Measurements from ENCODE around the gene ADARB2. TPM values are rescaled to one million over a fixed set of nuclear protein-coding genes. Genes with fewer than 3 reads are reported as not detected.

ADARB2 gene
- total and polyA plus RNA-seq, 4 donors: 0.55 to 0.70 (median 0.59) TPM; not detected in 1

GRCh38 chr10:1255600-1256431 is 481.5 kb downstream of the ADARB2 start:
- Histone ChIP-seq H3K36me3 (ENCODE audit: control insufficient read depth in 4 of 4, insufficient read depth in 3 of 4, low read depth in 1 of 4, low read length in 3 of 4) (no peaks in the 10 kb centered on the region), H3K9ac (ENCODE audit: low read depth in 1 of 2, low read length in 2 of 2) (no peak overlapping the region), H3K4me1 (ENCODE audit: control insufficient read depth in 4 of 4, insufficient read depth in 4 of 4, low read length in 3 of 4) (no peaks in the 10 kb centered on the region), H3K27ac (ENCODE audit: low read depth in 1 of 2, low read length in 2 of 2) (no peak overlapping the region), H3K27me3 (ENCODE audit: control insufficient read depth in 4 of 4, insufficient read depth in 4 of 4, low read length in 3 of 4) (peaks cover 0 to 11% (median 0%) of the 10 kb centered on the region in 4 donors), H3K9me3 (ENCODE audit: control insufficient read depth in 4 of 4, low read length in 3 of 4) (peaks cover 0 to 4% (median 0%) of the 10 kb centered on the region in 4 donors), H3K4me3 (ENCODE audit: low read depth in 1 of 3, low read length in 3 of 3) (no peak overlapping the region)
- no peak for DNase-seq (ENCODE audit: low spot score)
- 71% methylated on average over 10 of the region's 10 CpGs for WGBS
- TF ChIP-seq, protein P1, sequence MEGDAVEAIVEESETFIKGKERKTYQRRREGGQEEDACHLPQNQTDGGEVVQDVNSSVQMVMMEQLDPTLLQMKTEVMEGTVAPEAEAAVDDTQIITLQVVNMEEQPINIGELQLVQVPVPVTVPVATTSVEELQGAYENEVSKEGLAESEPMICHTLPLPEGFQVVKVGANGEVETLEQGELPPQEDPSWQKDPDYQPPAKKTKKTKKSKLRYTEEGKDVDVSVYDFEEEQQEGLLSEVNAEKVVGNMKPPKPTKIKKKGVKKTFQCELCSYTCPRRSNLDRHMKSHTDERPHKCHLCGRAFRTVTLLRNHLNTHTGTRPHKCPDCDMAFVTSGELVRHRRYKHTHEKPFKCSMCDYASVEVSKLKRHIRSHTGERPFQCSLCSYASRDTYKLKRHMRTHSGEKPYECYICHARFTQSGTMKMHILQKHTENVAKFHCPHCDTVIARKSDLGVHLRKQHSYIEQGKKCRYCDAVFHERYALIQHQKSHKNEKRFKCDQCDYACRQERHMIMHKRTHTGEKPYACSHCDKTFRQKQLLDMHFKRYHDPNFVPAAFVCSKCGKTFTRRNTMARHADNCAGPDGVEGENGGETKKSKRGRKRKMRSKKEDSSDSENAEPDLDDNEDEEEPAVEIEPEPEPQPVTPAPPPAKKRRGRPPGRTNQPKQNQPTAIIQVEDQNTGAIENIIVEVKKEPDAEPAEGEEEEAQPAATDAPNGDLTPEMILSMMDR (IDR thresholded peaks at IDR 0.05; ENCODE audit: low read depth, low read length, missing input control): no peak
- TF ChIP-seq GABPA (IDR thresholded peaks at IDR 0.05 in 1 of 2, conservative IDR thresholded peaks at IDR 0.05 in 1 of 2) (no peak), JUND (IDR thresholded peaks at IDR 0.05) (no peak), FOXA1 (IDR thresholded peaks at IDR 0.05) (no peak), YY1 (IDR thresholded peaks at IDR 0.05) (no peak), HNF4G (IDR thresholded peaks at IDR 0.05) (no peak), EGR1 (IDR thresholded peaks at IDR 0.05; ENCODE audit: low read depth in 2 of 2) (no peak), MAX (IDR thresholded peaks at IDR 0.05) (no peak)
- TF ChIP-seq, protein P2, sequence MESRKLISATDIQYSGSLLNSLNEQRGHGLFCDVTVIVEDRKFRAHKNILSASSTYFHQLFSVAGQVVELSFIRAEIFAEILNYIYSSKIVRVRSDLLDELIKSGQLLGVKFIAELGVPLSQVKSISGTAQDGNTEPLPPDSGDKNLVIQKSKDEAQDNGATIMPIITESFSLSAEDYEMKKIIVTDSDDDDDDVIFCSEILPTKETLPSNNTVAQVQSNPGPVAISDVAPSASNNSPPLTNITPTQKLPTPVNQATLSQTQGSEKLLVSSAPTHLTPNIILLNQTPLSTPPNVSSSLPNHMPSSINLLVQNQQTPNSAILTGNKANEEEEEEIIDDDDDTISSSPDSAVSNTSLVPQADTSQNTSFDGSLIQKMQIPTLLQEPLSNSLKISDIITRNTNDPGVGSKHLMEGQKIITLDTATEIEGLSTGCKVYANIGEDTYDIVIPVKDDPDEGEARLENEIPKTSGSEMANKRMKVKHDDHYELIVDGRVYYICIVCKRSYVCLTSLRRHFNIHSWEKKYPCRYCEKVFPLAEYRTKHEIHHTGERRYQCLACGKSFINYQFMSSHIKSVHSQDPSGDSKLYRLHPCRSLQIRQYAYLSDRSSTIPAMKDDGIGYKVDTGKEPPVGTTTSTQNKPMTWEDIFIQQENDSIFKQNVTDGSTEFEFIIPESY (IDR thresholded peaks at IDR 0.05): no peak
- TF ChIP-seq, protein P3, sequence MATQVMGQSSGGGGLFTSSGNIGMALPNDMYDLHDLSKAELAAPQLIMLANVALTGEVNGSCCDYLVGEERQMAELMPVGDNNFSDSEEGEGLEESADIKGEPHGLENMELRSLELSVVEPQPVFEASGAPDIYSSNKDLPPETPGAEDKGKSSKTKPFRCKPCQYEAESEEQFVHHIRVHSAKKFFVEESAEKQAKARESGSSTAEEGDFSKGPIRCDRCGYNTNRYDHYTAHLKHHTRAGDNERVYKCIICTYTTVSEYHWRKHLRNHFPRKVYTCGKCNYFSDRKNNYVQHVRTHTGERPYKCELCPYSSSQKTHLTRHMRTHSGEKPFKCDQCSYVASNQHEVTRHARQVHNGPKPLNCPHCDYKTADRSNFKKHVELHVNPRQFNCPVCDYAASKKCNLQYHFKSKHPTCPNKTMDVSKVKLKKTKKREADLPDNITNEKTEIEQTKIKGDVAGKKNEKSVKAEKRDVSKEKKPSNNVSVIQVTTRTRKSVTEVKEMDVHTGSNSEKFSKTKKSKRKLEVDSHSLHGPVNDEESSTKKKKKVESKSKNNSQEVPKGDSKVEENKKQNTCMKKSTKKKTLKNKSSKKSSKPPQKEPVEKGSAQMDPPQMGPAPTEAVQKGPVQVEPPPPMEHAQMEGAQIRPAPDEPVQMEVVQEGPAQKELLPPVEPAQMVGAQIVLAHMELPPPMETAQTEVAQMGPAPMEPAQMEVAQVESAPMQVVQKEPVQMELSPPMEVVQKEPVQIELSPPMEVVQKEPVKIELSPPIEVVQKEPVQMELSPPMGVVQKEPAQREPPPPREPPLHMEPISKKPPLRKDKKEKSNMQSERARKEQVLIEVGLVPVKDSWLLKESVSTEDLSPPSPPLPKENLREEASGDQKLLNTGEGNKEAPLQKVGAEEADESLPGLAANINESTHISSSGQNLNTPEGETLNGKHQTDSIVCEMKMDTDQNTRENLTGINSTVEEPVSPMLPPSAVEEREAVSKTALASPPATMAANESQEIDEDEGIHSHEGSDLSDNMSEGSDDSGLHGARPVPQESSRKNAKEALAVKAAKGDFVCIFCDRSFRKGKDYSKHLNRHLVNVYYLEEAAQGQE (IDR thresholded peaks at IDR 0.05): no peak

GRCh38 chr10:1255118-1255517 is 482.2 kb downstream of the ADARB2 start:
- Histone ChIP-seq H3K27ac (ENCODE audit: low read depth in 1 of 2, low read length in 2 of 2) (no peak overlapping the region), H3K4me1 (ENCODE audit: control insufficient read depth in 4 of 4, insufficient read depth in 4 of 4, low read length in 3 of 4) (no peaks in the 10 kb centered on the region), H3K9ac (ENCODE audit: low read depth in 1 of 2, low read length in 2 of 2) (no peak overlapping the region), H3K27me3 (ENCODE audit: control insufficient read depth in 4 of 4, insufficient read depth in 4 of 4, low read length in 3 of 4) (peaks cover 0 to 11% (median 0%) of the 10 kb centered on the region in 4 donors), H3K4me3 (ENCODE audit: low read depth in 1 of 3, low read length in 3 of 3) (no peak overlapping the region), H3K9me3 (ENCODE audit: control insufficient read depth in 4 of 4, low read length in 3 of 4) (peaks cover 0 to 4% (median 0%) of the 10 kb centered on the region in 4 donors), H3K36me3 (ENCODE audit: control insufficient read depth in 4 of 4, insufficient read depth in 3 of 4, low read depth in 1 of 4, low read length in 3 of 4) (no peaks in the 10 kb centered on the region)
- WGBS: 68% methylated on average over 9 of the region's 9 CpGs
- TF ChIP-seq HNF4G (IDR thresholded peaks at IDR 0.05): no peak
- no peak for TF ChIP-seq HNF4A (conservative IDR thresholded peaks at IDR 0.05)
- TF ChIP-seq FOXA1 (IDR thresholded peaks at IDR 0.05): no peak
- TF ChIP-seq YY1 (IDR thresholded peaks at IDR 0.05): no peak
- no peak for TF ChIP-seq ATF3 (IDR thresholded peaks at IDR 0.05)
- TF ChIP-seq TAF1 (conservative IDR thresholded peaks at IDR 0.05): no peak
- no peak for TF ChIP-seq MAX (IDR thresholded peaks at IDR 0.05)
- no peak for TF ChIP-seq RAD21 (IDR thresholded peaks at IDR 0.05)
- TF ChIP-seq, protein P1 (IDR thresholded peaks at IDR 0.05; ENCODE audit: low read depth, low read length, missing input control): no peak
- no peak for DNase-seq (ENCODE audit: low spot score)
